Osteoblast (primary cell): Measurements from ENCODE around the gene MRC2. TPM values are rescaled to one million over a fixed set of nuclear protein-coding genes. Genes with fewer than 3 reads are reported as not detected.

Source experiments
- DNase-seq: peaks from one replicate; pipeline ENCODE4 v3.0.0; 2011; ENCODE audit warnings: low spot score, mixed read lengths; ENCODE audit not compliant: insufficient read length; ENCODE audit errors: missing footprints
- H2AFZ ChIP-seq: 2 replicates; pipeline ENCODE4 v1.6.0; 2011; ENCODE audit warnings: mild to moderate bottlenecking, low read length
- H3K27ac ChIP-seq: 2 replicates; pipeline ENCODE4 v1.5.1; 2011; ENCODE audit warnings: mild to moderate bottlenecking, low read depth, low read length, moderate library complexity
- H3K27me3 ChIP-seq: 2 replicates; pipeline ENCODE4 v1.6.0; 2012; ENCODE audit warnings: mild to moderate bottlenecking, control low read depth, inconsistent platforms, low read length, moderate library complexity; ENCODE audit not compliant: insufficient read depth
- H3K36me3 ChIP-seq: 2 replicates; pipeline ENCODE4 v1.5.1; 2011; ENCODE audit warnings: mild to moderate bottlenecking, low read length, control low read depth, moderate library complexity; ENCODE audit not compliant: insufficient read depth
- H3K4me1 ChIP-seq: 2 replicates; pipeline ENCODE4 v1.5.1; 2011; ENCODE audit warnings: mild to moderate bottlenecking, low read length, control low read depth, moderate library complexity; ENCODE audit not compliant: insufficient read depth
- H3K4me2 ChIP-seq: 2 replicates; pipeline ENCODE4 v1.6.0; 2011; ENCODE audit warnings: mild to moderate bottlenecking, low read length; ENCODE audit not compliant: insufficient read depth
- H3K4me3 ChIP-seq: fragments of 200-600 bp; sonication (generic); 3 replicates; pipeline ENCODE4 v1.5.1; 2012; ENCODE audit warnings: mild to moderate bottlenecking, low read length, inconsistent platforms; ENCODE audit not compliant: insufficient read depth
- H3K79me2 ChIP-seq: 2 replicates; pipeline ENCODE4 v1.6.0; 2012; ENCODE audit warnings: mild to moderate bottlenecking, low read length, control low read depth, inconsistent platforms; ENCODE audit not compliant: insufficient read depth
- H3K9me3 ChIP-seq: 2 replicates; pipeline ENCODE4 v1.5.1; 2011; ENCODE audit warnings: low read depth, low read length, control low read depth
- H4K20me1 ChIP-seq: 2 replicates; pipeline ENCODE4 v1.6.0; 2012; ENCODE audit warnings: mild to moderate bottlenecking, low read length, control low read depth; ENCODE audit not compliant: insufficient read depth
- CTCF ChIP-seq: IDR thresholded peaks from 2 replicates; pipeline ENCODE4 v1.5.1; 2011; ENCODE audit warnings: mild to moderate bottlenecking, low read depth, low read length, moderate library complexity; ENCODE audit errors: extremely low read depth
- total RNA-seq: library from RNA; depleted of rRNA; stranded (reverse); fragments of >200 nt; gene quantifications from 2 replicates; pipeline ENCODE4 v1.2.3, GENCODE V29; 2012

Gene MRC2
- total RNA-seq, 1 donor: 552 TPM

GRCh38 chr17:62678214-62678919, 50.9 kb downstream of the MRC2 start:
- peaks cover 9% of the 10 kb centered on the region for H3K79me2 ChIP-seq
- TF ChIP-seq CTCF: no peak
- H3K9me3 ChIP-seq: no peaks in the 10 kb centered on the region
- peaks cover 6% of the 10 kb centered on the region for H3K4me1 ChIP-seq
- H3K27ac ChIP-seq: no peak overlapping the region
- H3K27me3 ChIP-seq: no peaks in the 10 kb centered on the region
- no peak overlapping the region for H2AFZ ChIP-seq
- peaks cover 7% of the 10 kb centered on the region for H4K20me1 ChIP-seq
- peak; percentile 73 for DNase-seq
- H3K4me2 ChIP-seq: no peak overlapping the region
- H3K4me3 ChIP-seq: no peak overlapping the region
- peaks cover 89% of the 10 kb centered on the region for H3K36me3 ChIP-seq

GRCh38 chr17:62679866-62680377, 52.5 kb downstream of the MRC2 start:
- Histone ChIP-seq H3K27ac (no peak overlapping the region), H3K4me3 (no peak overlapping the region), H3K36me3 (peaks cover 89% of the 10 kb centered on the region), H3K4me1 (peaks cover 3% of the 10 kb centered on the region), H3K4me2 (no peak overlapping the region), H3K27me3 (no peaks in the 10 kb centered on the region), H3K79me2 (peaks cover 3% of the 10 kb centered on the region), H4K20me1 (peaks cover 7% of the 10 kb centered on the region), H3K9me3 (no peaks in the 10 kb centered on the region), H2AFZ (no peak overlapping the region)
- no peak for TF ChIP-seq CTCF
- peak; percentile 55 for DNase-seq

GRCh38 chr17:62680541-62681052, 53.1 kb downstream of the MRC2 start:
- H3K36me3 ChIP-seq: peaks cover 89% of the 10 kb centered on the region
- peak; percentile 65 for DNase-seq
- no peak overlapping the region for H3K27ac ChIP-seq
- H3K9me3 ChIP-seq: no peaks in the 10 kb centered on the region
- H3K27me3 ChIP-seq: no peaks in the 10 kb centered on the region
- no peak overlapping the region for H3K4me3 ChIP-seq
- peaks cover 2% of the 10 kb centered on the region for H3K79me2 ChIP-seq
- no peak overlapping the region for H3K4me2 ChIP-seq
- H3K4me1 ChIP-seq: no peaks in the 10 kb centered on the region
- TF ChIP-seq CTCF: no peak
- H4K20me1 ChIP-seq: peaks cover 7% of the 10 kb centered on the region
- H2AFZ ChIP-seq: no peak overlapping the region
